SW 1271 (cell line): ENCODE data around the gene TAF1.
"Not testable (repeated sequence)": the region's sequence is repeated elsewhere in the genome, so short reads cannot be mapped to it uniquely, and the experiment has no call there.

Experiments
- DNase-seq, 2 experiments: peaks; one replicate each; lab custom pipeline; 2025; lab: John Stamatoyannopoulos, UW

TAF1 gene

GRCh38 chrX:71420686-71421085, 54.5 kb downstream of the TAF1 start:
- no peak for DNase-seq

GRCh38 chrX:71432733-71433132, 66.6 kb downstream of the TAF1 start:
- DNase-seq: no peak

GRCh38 chrX:71438750-71439149, 72.6 kb downstream of the TAF1 start:
- no peak for DNase-seq

- DNase-seq: no peak
Observed at GRCh38 chrX:71439420-71439819, 73.3 kb downstream of the TAF1 start.

GRCh38 chrX:71439896-71440295, 73.7 kb downstream of the TAF1 start:
- no peak for DNase-seq

GRCh38 chrX:71440401-71440800, 74.2 kb downstream of the TAF1 start:
- no peak for DNase-seq

GRCh38 chrX:71441809-71442208, 75.7 kb downstream of the TAF1 start:
- DNase-seq: not testable (repeated sequence)

- DNase-seq: no peak
Observed at GRCh38 chrX:71450433-71451106, 84.4 kb downstream of the TAF1 start.

- DNase-seq: not testable (repeated sequence)
Observed at GRCh38 chrX:71451518-71451917, 85.4 kb downstream of the TAF1 start.

- DNase-seq: no peak
Observed at GRCh38 chrX:71453056-71453455, 86.9 kb downstream of the TAF1 start.

- DNase-seq: no peak
Observed at GRCh38 chrX:71454222-71454621, 88.1 kb downstream of the TAF1 start.

- no peak for DNase-seq
Observed at GRCh38 chrX:71458866-71459265, 92.7 kb downstream of the TAF1 start.

- no peak for DNase-seq
Observed at GRCh38 chrX:71464968-71465367, 98.8 kb downstream of the TAF1 start.

GRCh38 chrX:71466979-71467523, 100.9 kb downstream of the TAF1 start:
- DNase-seq: no peak

- no peak for DNase-seq
Observed at GRCh38 chrX:71475785-71476540, 109.8 kb downstream of the TAF1 start.

GRCh38 chrX:71482228-71482958, 116.2 kb downstream of the TAF1 start:
- no peak for DNase-seq

GRCh38 chrX:71487814-71488213, 121.7 kb downstream of the TAF1 start:
- no peak for DNase-seq

GRCh38 chrX:71489540-71489939, 123.4 kb downstream of the TAF1 start:
- DNase-seq: no peak

- peak in 1 of 2 experiments; percentile 34 for DNase-seq
Observed at GRCh38 chrX:71492231-71493065, 126.3 kb downstream of the TAF1 start.

- no peak for DNase-seq
Observed at GRCh38 chrX:71493111-71493613, 127.0 kb downstream of the TAF1 start.

GRCh38 chrX:71495979-71496378, 129.8 kb downstream of the TAF1 start:
- DNase-seq: not testable (repeated sequence)
